Memory B cell (primary cell): Measurements from ENCODE around the gene UBALD1.
"Not testable (repeated sequence)": the region's sequence is repeated elsewhere in the genome, so short reads cannot be mapped to it uniquely, and the experiment has no call there.

Experiments used
- ATAC-seq: fragments of 150-1000 bp; cut with Tn5 transposase; 2 replicates; pipeline ENCODE4 v1.10.0; 2021; ENCODE audit warnings: low read depth, mild to moderate bottlenecking, moderate library complexity
- DNase-seq, 2 donors: peaks; one replicate each; pipeline ENCODE4 v3.0.0; 2022; ENCODE audit warnings: low spot score in 2 of 2
- H3K27ac Mint-ChIP-seq: one replicate; pipeline ENCODE4 v1.8.0; 2022; ENCODE audit warnings: mild to moderate bottlenecking, moderate library complexity, mixed read lengths
- H3K27me3 Mint-ChIP-seq: one replicate; pipeline ENCODE4 v1.8.0; 2022; ENCODE audit warnings: mixed read lengths
- H3K36me3 Mint-ChIP-seq: one replicate; pipeline ENCODE4 v1.8.0; 2022; ENCODE audit warnings: mild to moderate bottlenecking, mixed read lengths
- H3K4me1 Mint-ChIP-seq: one replicate; pipeline ENCODE4 v1.8.0; 2022; ENCODE audit warnings: mixed read lengths
- H3K4me3 Mint-ChIP-seq: one replicate; pipeline ENCODE4 v1.8.0; 2022; ENCODE audit warnings: mild to moderate bottlenecking, moderate library complexity, mixed read lengths
- H3K9me3 Mint-ChIP-seq: one replicate; pipeline ENCODE4 v1.8.0; 2022; ENCODE audit warnings: mixed read lengths

UBALD1 gene

DNA sequence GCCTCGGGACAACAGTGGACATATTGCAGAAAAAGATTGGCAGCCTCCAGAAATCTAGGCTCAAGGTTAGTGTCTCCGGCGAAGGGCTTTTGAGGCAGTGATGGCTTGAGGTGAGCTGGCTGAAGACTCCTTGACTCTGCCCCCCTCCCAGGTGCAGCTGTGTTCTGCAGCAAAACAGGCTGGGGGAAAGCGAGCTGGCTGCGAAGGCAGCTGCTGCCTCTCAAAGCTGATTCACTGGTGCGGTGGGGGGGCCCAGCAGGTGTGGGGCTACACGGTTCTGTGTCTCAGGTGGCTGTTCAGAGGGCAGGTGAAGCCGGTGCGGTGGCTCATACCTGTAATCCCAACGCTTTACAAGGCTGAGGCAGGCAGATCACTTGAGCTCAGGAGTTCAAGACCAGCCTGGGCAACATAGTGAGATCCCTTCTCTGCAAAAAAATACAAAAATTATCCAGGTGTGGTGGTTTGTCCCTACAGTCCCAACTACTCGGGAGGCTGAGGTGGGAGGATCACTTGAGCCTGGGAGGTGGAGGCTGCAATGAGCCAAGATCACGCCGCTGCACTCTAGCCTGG lies 35.6 kb downstream of the UBALD1 start:
- no peak overlapping the region for H3K4me3 Mint-ChIP-seq
- no peaks in the 10 kb centered on the region for H3K9me3 Mint-ChIP-seq
- ATAC-seq (no peak), DNase-seq (no peak)
- no peaks in the 10 kb centered on the region for H3K4me1 Mint-ChIP-seq
- no peaks in the 10 kb centered on the region for H3K36me3 Mint-ChIP-seq
- H3K27ac Mint-ChIP-seq: no peak overlapping the region
- no peaks in the 10 kb centered on the region for H3K27me3 Mint-ChIP-seq

- ATAC-seq: no peak
- H3K36me3 Mint-ChIP-seq: no peaks in the 10 kb centered on the region
- no peaks in the 10 kb centered on the region for H3K27me3 Mint-ChIP-seq
- H3K27ac Mint-ChIP-seq: no peak overlapping the region
- H3K4me3 Mint-ChIP-seq: no peak overlapping the region
- no peaks in the 10 kb centered on the region for H3K9me3 Mint-ChIP-seq
- H3K4me1 Mint-ChIP-seq: peaks cover 2% of the 10 kb centered on the region
- no peak for DNase-seq
These were observed 38.7 kb downstream of the UBALD1 start for GRCh38 chr16:4576008-4576407.

- Mint-ChIP-seq H3K4me1 (peaks cover 2% of the 10 kb centered on the region), H3K27ac (no peak overlapping the region), H3K27me3 (no peaks in the 10 kb centered on the region), H3K4me3 (no peak overlapping the region), H3K36me3 (no peaks in the 10 kb centered on the region), H3K9me3 (no peaks in the 10 kb centered on the region)
- ATAC-seq (no peak), DNase-seq (no peak)
These were observed 39.6 kb downstream of the UBALD1 start for GRCh38 chr16:4574919-4575705.

- not testable (repeated sequence) for ATAC-seq, H3K27me3 Mint-ChIP-seq, H3K4me1 Mint-ChIP-seq, H3K27ac Mint-ChIP-seq, DNase-seq, H3K4me3 Mint-ChIP-seq, H3K9me3 Mint-ChIP-seq, H3K36me3 Mint-ChIP-seq
These were observed 40.8 kb downstream of the UBALD1 start for GRCh38 chr16:4573926-4574325.

DNA sequence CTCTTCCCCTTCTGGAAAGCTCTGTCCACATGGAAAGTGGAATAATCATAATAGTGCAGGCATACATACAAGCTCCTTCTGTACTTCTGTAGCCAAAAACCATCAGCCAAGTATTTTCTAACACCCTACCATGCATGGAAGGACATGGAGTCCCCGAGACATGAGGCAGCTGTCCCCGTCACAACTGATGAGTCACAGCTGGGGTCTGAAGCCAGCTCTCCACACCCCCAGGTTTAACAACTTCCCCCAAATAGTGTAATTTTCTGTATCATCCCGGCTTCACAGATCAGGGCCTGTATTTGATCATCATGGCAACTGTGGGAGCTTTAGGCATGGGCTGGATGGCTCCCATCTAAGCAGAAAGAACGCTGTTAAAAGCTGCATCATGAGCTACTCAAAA lies 42.0 kb downstream of the UBALD1 start:
- no peak overlapping the region for H3K4me3 Mint-ChIP-seq
- no peak for DNase-seq
- ATAC-seq: no peak
- peaks cover 2% of the 10 kb centered on the region for H3K4me1 Mint-ChIP-seq
- H3K9me3 Mint-ChIP-seq: no peaks in the 10 kb centered on the region
- no peaks in the 10 kb centered on the region for H3K27me3 Mint-ChIP-seq
- no peak overlapping the region for H3K27ac Mint-ChIP-seq
- no peaks in the 10 kb centered on the region for H3K36me3 Mint-ChIP-seq

GRCh38 chr16:4570688-4571321 lies 43.9 kb downstream of the UBALD1 start:
- no peaks in the 10 kb centered on the region for H3K27me3 Mint-ChIP-seq
- no peak for DNase-seq
- ATAC-seq: no peak
- H3K36me3 Mint-ChIP-seq: no peaks in the 10 kb centered on the region
- H3K27ac Mint-ChIP-seq: no peak overlapping the region
- H3K9me3 Mint-ChIP-seq: no peaks in the 10 kb centered on the region
- no peak overlapping the region for H3K4me3 Mint-ChIP-seq
- peaks cover 2% of the 10 kb centered on the region for H3K4me1 Mint-ChIP-seq

DNA sequence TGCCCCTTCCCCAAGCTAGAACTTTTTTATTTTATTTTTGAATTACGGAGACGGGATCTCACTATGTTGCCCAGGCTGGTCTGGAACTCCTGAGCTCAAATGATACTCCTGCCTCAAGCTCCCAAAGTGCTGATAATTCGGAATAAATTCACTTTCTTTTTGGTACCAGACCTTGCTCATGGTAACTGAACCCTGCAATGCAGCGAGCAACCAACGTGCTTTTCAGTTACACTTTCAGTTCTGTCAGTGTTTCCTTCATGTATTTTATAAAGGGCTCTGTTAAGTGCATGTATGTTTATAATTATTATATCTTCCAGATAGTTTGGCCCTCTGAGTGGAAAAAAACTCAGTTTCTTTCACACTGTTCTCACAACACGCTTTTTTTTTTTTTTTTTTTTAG lies 44.6 kb downstream of the UBALD1 start:
- no peaks in the 10 kb centered on the region for H3K9me3 Mint-ChIP-seq
- no peak overlapping the region for H3K27ac Mint-ChIP-seq
- H3K4me3 Mint-ChIP-seq: no peak overlapping the region
- DNase-seq (no peak), ATAC-seq (no peak)
- H3K4me1 Mint-ChIP-seq: peaks cover 2% of the 10 kb centered on the region
- H3K27me3 Mint-ChIP-seq: no peaks in the 10 kb centered on the region
- no peaks in the 10 kb centered on the region for H3K36me3 Mint-ChIP-seq

DNA sequence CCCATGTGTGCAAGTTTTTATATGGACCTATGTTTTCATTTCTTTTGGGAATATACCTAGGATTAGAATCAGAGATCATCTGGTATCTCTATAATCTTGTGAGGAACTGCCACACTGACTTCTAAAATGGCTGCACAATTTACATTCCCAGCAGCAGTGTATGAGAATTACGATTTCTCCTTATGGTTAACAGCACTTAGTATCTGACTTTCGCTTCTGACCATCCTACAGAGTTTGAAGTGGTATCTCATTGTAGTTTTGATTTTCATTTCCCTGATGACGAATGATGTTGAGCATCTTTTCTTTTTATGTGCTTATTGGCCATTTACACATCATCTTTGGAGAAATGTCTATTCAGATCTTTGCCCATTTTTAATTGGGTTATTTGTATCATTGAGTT lies 48.5 kb downstream of the UBALD1 start:
- Mint-ChIP-seq H3K36me3 (no peaks in the 10 kb centered on the region), H3K27me3 (no peaks in the 10 kb centered on the region), H3K27ac (no peak overlapping the region), H3K9me3 (no peaks in the 10 kb centered on the region), H3K4me1 (no peaks in the 10 kb centered on the region), H3K4me3 (no peak overlapping the region)
- no peak for ATAC-seq
- no peak for DNase-seq

DNA sequence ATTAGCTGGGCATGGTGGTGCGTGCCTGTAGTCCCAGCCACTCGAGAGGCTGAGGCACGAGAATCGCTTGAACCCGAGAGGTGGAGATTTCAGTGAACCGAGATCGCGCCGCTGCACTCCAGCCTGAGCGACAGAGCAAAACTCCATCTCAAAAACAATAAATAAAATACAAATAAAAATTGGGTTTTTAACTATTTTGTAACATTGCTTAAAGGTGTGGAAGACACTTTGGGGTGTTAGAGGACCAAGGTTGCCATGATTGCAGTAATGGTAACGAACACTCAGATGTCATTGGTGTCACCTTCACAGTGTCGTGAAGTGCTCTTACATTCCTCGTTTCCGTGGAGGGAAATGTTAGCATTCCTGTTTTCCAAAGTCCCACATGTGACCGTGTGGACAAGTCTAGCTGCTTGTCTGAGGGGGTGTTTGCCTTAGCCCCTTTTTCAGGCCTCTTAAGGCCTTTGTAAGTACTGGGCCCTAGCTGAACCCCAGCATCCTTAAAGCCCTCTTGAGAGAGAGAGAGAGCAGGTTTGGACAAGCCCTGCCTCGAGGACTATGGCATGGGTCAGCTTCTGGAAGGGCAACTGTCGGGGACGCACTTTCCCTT lies 49.9 kb downstream of the UBALD1 start:
- Mint-ChIP-seq H3K4me1 (no peaks in the 10 kb centered on the region), H3K9me3 (no peaks in the 10 kb centered on the region), H3K4me3 (no peak overlapping the region), H3K27ac (no peak overlapping the region), H3K36me3 (no peaks in the 10 kb centered on the region), H3K27me3 (no peaks in the 10 kb centered on the region)
- DNase-seq (no peak), ATAC-seq (no peak)

- H3K4me3 Mint-ChIP-seq: no peak overlapping the region
- DNase-seq (no peak), ATAC-seq (no peak)
- H3K36me3 Mint-ChIP-seq: no peaks in the 10 kb centered on the region
- peaks cover 2% of the 10 kb centered on the region for H3K27me3 Mint-ChIP-seq
- H3K27ac Mint-ChIP-seq: no peak overlapping the region
- no peaks in the 10 kb centered on the region for H3K9me3 Mint-ChIP-seq
- no peaks in the 10 kb centered on the region for H3K4me1 Mint-ChIP-seq
These were observed 53.1 kb downstream of the UBALD1 start for GRCh38 chr16:4561596-4561995.
